NCI-H1930 (cell line): ENCODE results near the gene RAB3A.
A peak's percentile ranks its signal among the peaks of the same experiment; 100 is the strongest.

Experiments
- DNase-seq, 2 experiments: peaks; one replicate each; lab custom pipeline; 2025; lab: John Stamatoyannopoulos, UW

RAB3A gene, protein sequence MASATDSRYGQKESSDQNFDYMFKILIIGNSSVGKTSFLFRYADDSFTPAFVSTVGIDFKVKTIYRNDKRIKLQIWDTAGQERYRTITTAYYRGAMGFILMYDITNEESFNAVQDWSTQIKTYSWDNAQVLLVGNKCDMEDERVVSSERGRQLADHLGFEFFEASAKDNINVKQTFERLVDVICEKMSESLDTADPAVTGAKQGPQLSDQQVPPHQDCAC

DNA sequence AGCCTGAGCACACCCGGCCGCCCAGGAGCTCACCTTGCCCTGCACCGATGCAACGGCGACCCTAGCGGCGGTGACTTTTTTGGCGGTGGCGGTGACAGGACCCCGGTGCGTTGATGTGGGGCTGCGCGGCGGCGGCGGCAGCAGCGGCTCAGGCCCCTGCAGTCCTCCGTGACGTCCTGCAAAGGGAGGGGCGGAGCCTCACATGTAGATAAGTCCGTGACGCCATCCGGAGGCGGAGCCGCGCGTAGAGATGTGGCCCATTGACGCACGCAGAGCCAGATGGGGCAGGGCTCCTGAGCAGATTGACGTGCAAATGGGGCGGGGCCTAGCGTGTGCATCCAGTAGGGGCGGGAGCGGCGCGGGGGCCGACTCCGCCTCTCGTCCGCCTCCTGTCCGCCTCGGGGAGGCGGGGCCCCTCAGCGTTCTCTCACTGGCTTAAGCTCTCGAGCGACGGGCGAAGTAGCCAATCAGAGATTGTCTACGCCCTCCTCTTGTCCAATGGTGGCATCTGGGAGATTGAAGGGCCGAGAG is at the start of gene RAB3A:
Gene RAB3A, minus strand, starts transcription at position 180 of the 531 bp plus-strand sequence. CDS start 1,302 bp downstream, outside the sequence.
- DNase-seq = peak; percentile 97 to 98

DNA sequence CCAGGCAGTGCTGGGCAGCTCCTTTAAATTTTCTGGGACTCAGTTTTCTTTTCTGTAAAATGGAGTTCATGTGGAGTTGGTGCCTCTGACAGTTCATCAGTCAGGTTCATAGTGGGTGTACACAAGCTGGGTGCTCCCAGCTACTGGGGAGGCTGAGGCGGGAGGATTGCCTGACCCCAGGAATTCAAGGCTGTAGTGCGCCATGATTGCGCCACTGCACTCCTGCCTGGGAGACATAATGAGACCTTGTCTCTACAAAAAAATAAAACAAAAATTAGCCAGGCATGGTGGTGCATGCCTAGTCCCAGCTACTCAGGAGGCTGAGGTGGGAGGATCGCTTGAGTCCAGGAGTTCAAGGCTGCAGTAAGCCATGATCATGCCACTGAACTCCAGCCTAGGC is 49.3 kb upstream of the RAB3A start:
- no peak for DNase-seq

DNA sequence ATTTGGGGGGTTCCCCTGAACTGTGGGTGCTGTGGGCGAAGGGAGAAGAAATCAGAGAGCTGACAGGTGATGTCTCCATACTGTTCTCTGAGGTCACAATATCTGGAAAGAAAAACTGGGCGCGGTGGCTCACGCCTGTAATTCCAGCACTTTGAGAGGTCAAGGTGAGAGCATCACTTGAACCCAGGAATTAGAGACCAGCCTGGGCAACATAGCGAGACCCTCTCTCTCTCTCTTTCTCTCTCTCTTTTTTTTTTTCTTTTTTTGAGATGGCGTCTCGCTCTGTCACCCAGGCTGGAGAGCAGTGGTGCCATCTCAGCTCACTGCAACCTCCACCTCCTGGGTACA is 48.5 kb upstream of the RAB3A start:
- DNase-seq = no peak

DNA sequence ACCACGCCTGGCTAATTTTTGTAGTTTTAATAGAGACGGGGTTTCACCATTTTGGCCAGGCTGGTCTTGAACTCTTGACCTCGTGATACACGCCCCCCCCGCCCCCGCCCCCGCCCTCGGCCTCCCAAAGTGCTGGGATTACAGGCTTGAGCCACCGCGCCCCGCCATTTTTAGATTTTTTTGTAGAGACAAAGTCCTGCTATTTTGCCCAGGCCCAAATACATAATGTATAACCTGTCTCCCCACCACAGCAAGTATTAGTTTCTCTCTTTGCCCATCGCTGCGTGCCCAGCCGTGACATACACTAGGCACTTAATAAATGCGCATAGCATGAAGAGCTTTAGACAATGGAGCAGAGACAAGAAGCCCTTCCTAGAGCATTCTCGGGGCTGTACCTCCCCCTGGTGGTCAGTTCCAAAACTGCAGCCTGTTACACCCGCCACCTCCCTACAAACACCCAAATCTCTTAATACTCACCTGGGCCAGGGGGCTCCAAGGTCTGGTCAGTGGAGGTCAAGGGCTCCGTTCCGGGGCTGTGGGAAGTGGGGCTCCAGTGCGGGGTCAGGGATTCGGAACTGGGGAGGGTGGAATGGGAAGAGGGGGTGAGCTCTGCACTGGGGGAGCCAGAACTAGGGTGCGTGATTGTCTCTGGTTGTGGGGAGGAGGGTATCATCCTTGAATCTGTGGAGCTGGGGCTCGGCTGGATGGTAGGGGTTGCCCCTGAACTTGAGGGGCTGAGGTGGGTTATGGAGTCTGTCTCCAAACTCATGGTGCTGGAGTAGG is 47.9 kb upstream of the RAB3A start:
- peak; percentile 33 to 43 for DNase-seq

DNA sequence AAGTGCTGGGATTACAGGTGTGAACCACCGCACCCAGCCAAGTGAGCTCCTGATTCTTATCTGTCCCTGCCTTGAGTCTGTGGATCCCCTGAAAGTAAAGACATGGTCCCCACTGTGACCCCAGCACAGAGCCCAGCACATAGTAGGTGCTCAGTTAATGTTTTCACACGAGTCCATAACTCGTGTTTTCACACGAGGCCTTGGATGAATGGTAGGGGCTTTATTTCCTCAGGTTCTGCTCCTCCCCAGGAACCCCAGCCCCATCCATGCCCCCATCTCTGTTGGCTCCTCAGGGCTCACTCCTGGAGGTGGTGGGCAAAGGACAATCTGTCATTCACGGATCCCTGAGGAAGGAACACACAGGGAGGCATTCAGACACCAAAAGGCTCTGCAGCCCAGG is 46.0 kb upstream of the RAB3A start:
- DNase-seq = no peak

DNA sequence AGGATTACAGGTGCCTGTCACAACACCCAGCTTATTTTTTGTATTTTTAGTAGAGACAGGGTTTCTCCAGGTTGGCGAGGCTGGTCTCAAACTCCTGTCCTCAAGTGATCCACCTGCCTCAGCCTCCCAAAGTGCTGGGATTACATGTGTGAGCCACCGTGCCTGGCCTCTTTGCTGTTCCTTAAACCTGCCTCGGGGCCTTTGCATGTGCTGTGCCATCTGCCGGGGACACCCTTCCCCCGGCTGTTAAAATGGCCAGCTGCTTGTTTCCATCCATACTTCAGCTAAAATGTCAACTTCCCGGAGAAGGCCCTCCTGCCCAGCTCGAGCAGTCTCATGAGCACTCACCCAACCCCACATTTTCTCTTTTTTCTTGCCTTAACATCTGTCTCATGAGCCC is 41.5 kb upstream of the RAB3A start:
- no peak for DNase-seq

DNA sequence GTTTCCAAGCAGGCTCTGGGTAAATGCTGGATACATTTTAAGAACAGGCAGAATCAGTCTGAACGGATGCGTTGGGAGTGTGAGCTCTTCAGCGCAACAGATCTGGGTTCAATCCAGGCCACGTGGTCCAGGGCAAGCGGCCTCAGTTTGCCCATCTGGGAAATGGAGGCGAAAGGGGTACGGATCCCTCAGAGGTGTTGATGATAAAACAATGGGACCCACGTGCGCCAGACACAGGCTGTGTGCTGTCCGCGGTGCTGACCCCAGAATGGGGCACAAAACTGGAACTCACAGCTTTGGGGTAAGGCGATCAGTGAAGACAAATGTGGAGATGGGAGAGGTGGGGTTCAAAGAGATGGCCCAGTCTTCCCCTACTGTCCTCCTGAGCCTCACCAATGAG is 35.5 kb upstream of the RAB3A start:
- DNase-seq = no peak

DNA sequence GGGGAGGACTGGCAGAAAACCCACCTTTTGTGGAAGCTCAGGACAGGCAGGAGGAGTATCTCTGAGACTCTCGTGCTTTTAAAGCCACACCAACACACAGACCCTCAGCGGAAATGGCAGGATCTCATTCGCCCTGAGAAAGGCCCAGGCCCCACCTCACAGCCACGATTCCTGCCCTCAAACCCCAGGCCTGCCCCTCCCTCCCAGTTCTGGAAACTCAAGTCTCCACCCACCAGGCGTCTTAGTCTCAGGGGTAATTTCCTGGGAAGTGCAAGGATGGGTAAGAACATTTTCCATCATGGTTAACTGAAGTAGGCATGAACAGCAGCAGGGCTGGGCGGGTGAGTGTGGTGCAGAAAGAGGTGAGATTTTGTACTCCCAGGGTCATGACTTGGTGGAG is 30.4 kb upstream of the RAB3A start:
- DNase-seq = no peak

DNA sequence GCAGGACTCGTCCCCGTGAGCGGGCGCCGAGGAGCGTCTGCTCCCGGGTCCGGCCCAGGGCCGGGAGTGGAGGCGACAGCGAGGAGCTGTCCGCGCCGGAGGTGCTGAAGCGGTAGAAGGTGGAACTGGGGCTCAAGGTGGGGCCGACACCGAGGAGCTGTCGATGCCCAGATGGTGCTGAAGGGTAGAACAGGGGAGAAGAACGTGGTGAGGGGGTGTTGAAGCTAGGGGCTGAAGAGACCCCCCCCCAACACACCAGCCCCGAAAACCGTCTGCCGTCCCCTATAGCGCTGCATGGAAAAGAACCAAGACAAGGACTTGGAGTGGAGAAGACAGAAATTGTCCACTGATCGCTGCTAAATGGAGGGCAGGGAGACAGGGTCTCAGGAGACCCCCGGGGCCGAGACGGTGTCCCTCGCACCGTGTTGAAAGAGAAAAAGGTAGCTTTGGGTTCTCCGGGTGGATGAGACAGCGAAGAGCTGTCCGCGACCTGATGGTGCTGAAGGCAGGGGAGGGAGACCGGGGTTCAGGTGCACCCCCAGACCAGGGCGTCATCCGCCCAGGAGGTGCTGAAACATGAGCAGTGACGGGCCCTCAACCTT is 29.5 kb upstream of the RAB3A start:
- no peak for DNase-seq

DNA sequence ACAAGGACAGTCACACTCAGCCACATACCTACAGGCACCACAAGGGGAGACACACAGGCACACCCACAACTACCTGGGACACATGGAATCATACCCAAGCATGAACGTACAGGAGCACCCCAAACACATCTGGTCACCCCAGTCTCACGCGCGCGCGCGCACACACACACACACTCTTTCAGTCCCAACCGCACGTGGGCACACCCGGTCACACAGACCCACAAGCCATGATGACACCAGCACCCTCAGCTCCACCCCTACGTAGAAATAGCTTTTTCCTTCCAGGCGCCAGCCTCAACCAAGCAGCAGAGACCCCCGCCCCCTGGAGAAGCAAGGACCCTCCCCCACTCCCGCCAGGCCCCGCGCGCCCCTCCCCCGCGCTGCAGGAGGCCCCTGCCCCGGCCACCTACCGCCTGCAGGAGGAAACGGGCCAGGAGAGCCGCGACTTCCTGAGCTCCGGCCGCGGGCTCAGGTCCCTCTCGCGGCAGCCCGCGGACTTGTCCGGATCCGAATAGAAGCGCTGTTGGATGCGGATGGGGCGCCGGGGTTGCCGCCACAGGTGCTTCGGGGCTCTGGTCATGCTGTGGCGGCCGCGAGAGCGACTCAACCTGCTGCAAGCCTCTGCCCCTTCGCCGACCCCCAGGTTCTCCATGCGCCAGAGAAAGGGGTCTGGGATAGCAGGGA is 28.8 kb upstream of the RAB3A start:
- peak; percentile 55 for DNase-seq

DNA sequence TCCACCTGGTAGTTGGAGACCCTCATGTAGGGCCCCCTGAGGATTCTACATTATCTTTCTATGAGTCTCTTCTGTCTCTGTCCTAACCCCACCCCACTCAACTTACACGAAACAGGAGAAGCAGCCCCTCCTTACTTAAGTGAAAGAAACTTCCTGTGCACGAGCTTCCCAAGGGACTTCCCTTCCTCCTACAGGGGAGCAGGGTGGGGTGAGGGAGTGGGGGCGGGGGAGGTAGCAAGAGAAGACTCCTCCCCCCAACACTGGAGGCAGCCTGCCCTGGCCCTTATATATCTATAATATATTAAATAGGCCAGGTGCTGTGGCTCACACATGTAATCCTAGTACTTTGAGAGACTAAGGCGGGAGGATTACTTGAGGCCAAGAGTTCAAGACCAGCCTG is 27.9 kb upstream of the RAB3A start:
- no peak for DNase-seq

DNA sequence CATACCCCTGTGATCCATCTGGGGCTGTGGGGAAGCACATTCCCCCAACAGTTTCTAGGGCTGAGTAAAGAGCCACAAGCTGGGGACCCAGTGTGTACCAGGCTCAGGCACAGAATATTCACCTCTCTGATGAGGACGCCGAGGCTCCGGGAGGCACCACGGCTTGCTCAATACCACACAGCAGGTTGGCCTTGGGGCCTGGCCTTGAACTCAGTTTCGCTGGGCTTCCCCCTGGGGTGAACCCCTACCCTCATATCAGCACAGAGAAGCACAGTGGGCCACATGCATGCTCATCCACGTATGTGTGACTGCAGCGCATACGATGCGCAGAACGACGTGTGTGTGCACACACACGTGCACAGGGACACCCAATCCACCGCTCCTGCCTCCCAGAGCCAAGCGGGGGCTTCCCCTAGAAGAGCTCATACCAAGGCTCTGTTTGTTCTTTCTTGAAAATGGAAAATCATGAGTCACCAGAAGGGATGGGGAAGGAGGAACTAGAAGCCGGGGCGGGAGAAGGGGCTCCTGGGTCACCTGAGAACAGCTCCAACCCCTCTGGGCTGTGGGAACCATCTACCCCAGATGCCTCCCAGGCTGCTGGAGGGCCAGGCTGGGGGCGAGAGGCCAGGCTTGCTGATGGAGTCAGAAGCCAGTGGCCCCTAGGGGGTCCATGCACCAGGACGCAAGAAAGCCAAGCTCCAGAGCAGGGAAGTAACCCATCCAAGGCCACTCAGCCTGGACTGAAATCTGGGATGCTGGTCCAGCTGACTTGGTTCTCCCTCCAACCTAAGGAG is 27.3 kb upstream of the RAB3A start:
- no peak for DNase-seq

DNA sequence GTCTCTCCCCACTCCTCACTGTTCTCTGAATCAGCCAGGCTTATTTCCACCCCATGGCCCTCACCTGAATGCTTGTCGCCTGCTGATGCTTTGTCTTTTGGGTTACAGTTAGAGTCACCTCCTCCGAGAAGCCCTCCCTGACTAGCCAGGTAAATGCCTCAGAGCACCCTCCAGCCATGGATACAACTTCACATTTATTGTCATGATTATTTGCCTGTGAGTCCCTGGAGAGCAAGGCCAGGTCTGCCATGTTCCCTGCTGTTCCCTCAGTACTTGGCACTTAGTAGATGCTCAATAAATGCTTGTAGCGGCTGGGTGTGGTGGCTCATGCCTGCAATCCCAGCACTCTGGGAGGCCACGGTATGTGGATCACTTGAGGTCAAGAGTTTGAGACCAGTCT is 26.1 kb upstream of the RAB3A start:
- DNase-seq = no peak

DNA sequence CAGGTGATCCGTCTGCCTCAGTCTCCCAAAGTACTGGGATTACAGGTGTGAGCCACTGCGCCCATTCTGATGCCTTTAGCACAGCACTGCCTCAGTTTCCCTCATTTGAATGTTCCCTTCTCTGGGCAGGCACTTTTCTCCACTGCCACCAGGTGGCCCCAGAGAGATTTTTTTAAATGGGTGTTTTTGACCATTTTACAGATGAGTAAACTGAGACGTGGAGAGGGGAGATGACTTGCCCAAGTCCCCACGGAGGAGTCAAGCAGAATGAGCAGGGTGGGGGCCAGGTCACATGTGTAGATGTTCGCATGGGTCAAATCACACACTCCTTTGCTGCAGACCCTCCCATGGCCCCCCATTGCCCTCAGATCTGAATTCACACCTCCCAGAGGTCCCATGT is 25.6 kb upstream of the RAB3A start:
- no peak for DNase-seq

DNA sequence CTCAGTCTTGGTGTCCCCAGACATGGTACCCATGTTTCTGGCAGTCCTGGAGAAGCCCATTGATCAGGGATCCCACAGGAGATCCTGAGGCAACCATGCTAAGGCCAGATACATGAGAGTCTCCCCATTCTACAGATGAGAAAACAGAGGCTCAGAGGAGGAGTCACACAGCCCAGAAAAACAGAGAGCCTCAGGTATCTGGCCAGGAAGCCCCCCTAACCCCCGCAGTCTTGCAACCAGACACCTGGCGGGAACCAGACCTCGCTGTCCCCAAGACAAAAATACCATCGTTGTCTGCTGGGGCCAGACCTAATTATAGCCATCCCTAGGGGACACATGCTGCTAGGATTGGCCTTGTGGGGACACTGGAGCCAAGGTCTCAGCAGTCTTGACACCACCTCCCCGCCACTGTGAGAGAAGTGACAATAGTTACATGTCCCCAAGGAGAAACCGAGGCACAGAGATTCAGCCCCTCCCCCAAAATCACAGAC is 24.0 kb upstream of the RAB3A start:
- no peak for DNase-seq

DNA sequence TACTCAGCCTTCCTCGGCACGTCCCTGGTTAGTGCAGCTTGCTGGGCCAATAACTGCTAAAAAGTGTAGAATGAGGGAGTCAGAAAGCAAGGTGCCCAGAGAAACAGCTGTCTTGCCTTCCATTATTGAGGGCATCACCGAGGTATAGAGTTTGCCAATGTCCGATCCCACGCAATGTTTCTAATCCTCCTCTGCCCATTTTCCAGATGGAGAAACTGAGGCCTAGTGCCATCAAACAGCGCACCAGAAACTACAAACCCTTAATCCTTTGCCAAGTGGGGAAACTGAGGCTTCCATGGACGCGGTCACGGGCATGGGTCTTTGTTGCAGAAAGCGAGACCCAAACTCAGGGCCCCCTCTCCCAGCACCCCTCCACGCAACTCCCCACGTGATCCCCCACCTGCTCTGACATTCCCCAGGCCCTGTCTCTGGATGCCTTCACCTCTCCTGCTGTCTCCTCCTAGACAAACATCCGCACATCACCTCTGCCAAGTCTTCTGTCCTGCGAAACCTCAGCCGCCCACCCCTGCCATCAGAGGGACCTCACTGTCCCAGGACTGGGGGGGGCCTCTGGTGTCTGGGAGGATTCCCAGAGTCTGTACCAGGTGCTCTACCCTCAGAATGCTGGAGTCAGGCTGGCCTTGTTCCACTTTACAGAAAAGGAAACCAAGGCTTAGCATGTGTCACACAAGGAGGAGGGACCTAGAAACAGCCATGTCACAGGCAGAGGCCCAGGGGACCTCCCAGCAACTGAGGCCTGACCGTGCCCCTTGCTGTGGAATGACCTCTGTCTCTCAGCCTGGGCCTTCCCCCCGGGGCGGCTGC is 23.3 kb upstream of the RAB3A start:
- no peak for DNase-seq

DNA sequence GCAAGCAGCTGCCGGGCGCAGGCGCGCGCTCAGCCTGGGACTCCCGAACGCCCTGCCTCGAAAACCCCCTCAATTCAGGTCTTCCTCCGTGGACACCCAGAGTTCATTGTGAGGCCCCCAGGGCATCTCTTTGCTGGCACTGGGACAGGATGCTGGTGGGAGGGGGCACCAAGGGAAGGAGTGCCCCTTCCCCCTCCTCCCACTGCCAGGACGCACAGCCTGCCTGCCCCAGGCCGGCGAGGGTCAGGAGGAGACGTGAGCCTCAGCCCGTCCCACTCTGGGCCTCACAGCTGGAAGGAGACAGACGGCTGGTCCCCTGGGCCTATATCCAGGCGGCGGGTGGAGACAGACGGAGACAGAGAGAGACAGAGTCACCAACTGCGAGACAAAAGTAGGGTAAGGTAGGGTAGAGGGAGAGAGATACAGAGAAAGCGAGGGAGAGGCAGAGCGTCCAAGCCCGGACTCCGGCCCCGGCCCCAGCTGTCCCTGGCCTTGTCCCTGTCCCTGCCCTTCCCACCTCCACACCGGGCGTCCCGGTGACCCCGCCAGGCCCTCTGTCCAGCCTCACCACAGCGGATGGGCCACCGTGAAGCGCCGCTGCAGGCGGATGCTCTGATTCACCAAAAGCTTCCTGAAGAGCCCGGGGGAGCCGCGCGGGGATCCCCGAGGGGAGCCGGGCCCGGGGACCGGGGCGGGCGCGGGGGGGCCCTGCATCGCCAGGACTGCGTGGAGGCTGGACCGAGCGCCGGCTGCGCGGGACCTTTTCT is 22.0 kb upstream of the RAB3A start, which contains the start of gene PDE4C:
Gene PDE4C, minus strand, starts transcription at position 737 of the 767 bp plus-strand sequence. Its CDS starts 23 bp downstream, at position 714.
- DNase-seq = no peak

DNA sequence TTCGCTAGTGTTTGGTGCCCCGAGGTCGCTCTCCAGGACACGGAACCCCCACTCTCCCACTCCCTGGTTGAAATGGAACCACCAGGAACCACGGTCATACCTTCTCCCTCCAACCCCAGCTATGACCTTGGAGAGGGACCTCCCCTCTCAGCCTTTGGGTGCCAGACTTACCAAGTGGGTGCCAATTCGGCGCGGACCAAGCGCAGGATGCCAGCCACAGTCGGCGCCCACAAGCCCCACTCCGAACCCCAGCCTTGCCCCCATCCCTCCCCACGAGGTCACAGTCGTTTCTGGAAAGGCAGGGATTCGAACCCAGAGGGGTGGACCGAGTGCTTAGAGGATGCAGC is 21.5 kb upstream of the RAB3A start:
- DNase-seq = no peak

DNA sequence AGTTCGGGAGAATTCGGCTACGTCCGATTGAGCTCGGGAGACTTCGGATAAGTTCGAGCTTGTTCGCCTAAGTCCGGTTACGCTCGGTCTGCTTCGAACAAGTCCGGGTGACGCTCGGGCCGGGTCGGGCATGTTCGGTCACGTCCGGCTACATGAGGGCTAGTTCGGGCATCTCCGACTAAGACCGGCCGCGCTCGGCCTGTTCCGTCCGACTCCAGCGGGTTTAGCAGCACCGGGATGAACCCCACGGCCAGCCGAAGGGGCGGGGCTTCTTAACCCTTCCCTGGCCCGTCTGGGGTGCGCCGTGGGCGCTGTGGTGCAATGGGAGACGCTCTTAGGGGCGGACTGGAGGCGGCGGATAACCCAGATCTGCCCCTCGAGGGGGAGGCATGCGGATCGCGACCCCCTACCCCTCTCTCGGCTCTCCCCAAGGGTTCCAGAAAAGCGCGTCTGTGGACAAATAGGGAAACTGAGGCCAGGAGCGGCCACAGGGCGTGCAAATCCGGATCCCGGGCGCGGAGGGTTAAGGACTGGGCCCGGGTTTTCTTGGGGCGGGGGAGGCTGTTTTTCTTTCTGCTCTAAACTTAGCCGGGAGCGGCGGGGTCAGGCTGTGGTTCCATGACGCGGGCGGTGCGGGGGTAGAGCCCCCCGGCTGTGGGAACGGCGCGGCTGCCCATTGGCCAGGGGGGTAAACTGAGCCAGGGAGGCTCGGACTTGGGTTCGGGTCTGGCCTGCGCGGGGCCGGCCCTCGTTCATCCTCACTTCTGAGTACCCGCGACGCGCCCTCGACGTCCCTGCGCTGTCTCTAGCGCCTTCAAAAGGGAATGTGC is 20.9 kb upstream of the RAB3A start:
- peak; percentile 91 to 96 for DNase-seq
